H1 (cell line): ENCODE results near the gene CPA4. TPM values are rescaled to one million over a fixed set of nuclear protein-coding genes. Genes with fewer than 3 reads are reported as not detected.

ENCODE experiments used
- CTCF ChIA-PET: fragments of 300-600 bp; sonication (Branson Sonifier 250); formaldehyde crosslinking; loops from one replicate; lab custom pipeline; 2021; ENCODE audit not compliant: partially characterized antibody; lab: Charles Lee
- POLR2A ChIA-PET: fragments of 300-600 bp; sonication (Branson Sonifier 250); formaldehyde crosslinking; loops from one replicate; lab custom pipeline; 2021; ENCODE audit warnings: inconsistent platforms; ENCODE audit not compliant: partially characterized antibody; lab: Charles Lee
- DNase-seq, 2 experiments: peaks; one replicate each; pipeline versions ENCODE4 v3.0.0 to v3.0.0-alpha.2; 2010 to 2022; ENCODE audit warnings: low spot score in 2 of 2, low read depth in 1 of 2, mixed read lengths in 1 of 2
- FAIRE-seq: peaks from 2 replicates; lab custom pipeline; 2011; peaks lifted over from hg19 to GRCh38; lab: Jason Lieb, UNC
- H2AFZ ChIP-seq: 2 replicates; pipeline ENCODE4 v1.8.1; 2012; ENCODE audit warnings: low read length, inconsistent platforms
- H2AK5ac ChIP-seq: 2 replicates; pipeline ENCODE4 v1.6.1; 2013; ENCODE audit warnings: low read depth, low read length
- H2BK120ac ChIP-seq: replicated peaks from 2 replicates; pipeline ENCODE3; 2013; ENCODE audit warnings: low read depth, low read length, inconsistent platforms
- H2BK12ac ChIP-seq: 2 replicates; pipeline ENCODE4 v1.6.1; 2013; ENCODE audit warnings: low read depth, low read length
- H2BK15ac ChIP-seq: 2 replicates; pipeline ENCODE4 v1.6.1; 2013; ENCODE audit warnings: low read length
- H2BK20ac ChIP-seq: 2 replicates; pipeline ENCODE4 v1.6.1; 2013; ENCODE audit warnings: low read length
- H2BK5ac ChIP-seq: 2 replicates; pipeline ENCODE4 v1.6.1; 2013; ENCODE audit warnings: low read depth, low read length
- H3K14ac ChIP-seq: 2 replicates; pipeline ENCODE4 v1.6.1; 2013; ENCODE audit warnings: inconsistent platforms; ENCODE audit not compliant: insufficient read length
- H3K18ac ChIP-seq: 2 replicates; pipeline ENCODE4 v1.6.1; 2013; ENCODE audit warnings: low read length; ENCODE audit errors: extremely low read depth
- H3K23ac ChIP-seq: 2 replicates; pipeline ENCODE4 v1.6.1; 2013; ENCODE audit warnings: inconsistent platforms; ENCODE audit not compliant: insufficient read length
- H3K23me2 ChIP-seq: 2 replicates; pipeline ENCODE4 v1.6.1; 2013; ENCODE audit warnings: low read depth, low read length
- H3K27ac ChIP-seq: 2 replicates; pipeline ENCODE4 v1.6.1; 2011; ENCODE audit warnings: low read depth, low read length, inconsistent platforms
- H3K27me3 ChIP-seq, 4 experiments: replicated peaks in 1 of 4; 1 replicate in 1 of 4; 2 replicates in 3 of 4; pipeline versions ENCODE4 v1.6.1 to v1.8.1; 2011 to 2013; ENCODE audit warnings: low read length in 3 of 4, mild to moderate bottlenecking in 3 of 4, inconsistent platforms in 2 of 4, mixed read lengths in 2 of 4, moderate library complexity in 1 of 4; ENCODE audit not compliant: control insufficient read depth in 3 of 4, insufficient read depth in 3 of 4; ENCODE audit errors: extremely low read depth in 1 of 4
- H3K36me3 ChIP-seq, 4 experiments: 2 replicates each; pipeline versions ENCODE4 v1.6.1 to v1.8.1; 2011 to 2013; ENCODE audit warnings: mild to moderate bottlenecking in 4 of 4, low read length in 3 of 4, moderate library complexity in 2 of 4, control low read depth in 1 of 4, inconsistent platforms in 1 of 4; ENCODE audit not compliant: insufficient read depth in 4 of 4, control insufficient read depth in 2 of 4
- H3K4ac ChIP-seq: replicated peaks from 2 replicates; pipeline ENCODE3; 2013; ENCODE audit warnings: low read length, low read depth, mixed read lengths, inconsistent platforms; ENCODE audit not compliant: insufficient read length
- H3K4me1 ChIP-seq, 4 experiments: replicated peaks in 1 of 4; 1 replicate in 1 of 4; 2 replicates in 3 of 4; pipeline versions ENCODE4 v1.6.1 to v1.8.1; 2011 to 2013; ENCODE audit warnings: low read length in 3 of 4, inconsistent platforms in 2 of 4, mixed read lengths in 1 of 4; ENCODE audit not compliant: insufficient read depth in 4 of 4, control insufficient read depth in 3 of 4
- H3K4me2 ChIP-seq, 2 experiments: 2 replicates each; pipeline versions ENCODE4 v1.6.1 to v1.8.1; 2011 to 2013; ENCODE audit warnings: low read depth in 2 of 2, low read length in 2 of 2, control low read depth in 1 of 2, inconsistent platforms in 1 of 2, mild to moderate bottlenecking in 1 of 2; ENCODE audit not compliant: insufficient read depth in 1 of 2
- H3K4me3 ChIP-seq, 4 experiments: fragments of 200-600, 300-600 bp in 1 of 4; sonication (generic), shearing (Covaris generic), sonication (Bioruptor Twin) in 1 of 4; 2 replicates each; pipeline versions ENCODE4 v1.5.1 to v1.8.1; 2011 to 2016; ENCODE audit warnings: low read length in 4 of 4, low read depth in 3 of 4, control low read depth in 2 of 4, inconsistent platforms in 2 of 4, mild to moderate bottlenecking in 2 of 4, mixed read lengths in 1 of 4, moderate library complexity in 1 of 4; ENCODE audit not compliant: insufficient read depth in 2 of 4; ENCODE audit errors: extremely low read depth in 1 of 4
- H3K56ac ChIP-seq: replicated peaks from 2 replicates; pipeline ENCODE3; 2013; ENCODE audit warnings: low read depth, mild to moderate bottlenecking, mixed read lengths, low read length, inconsistent platforms; ENCODE audit not compliant: insufficient read length
- H3K79me1 ChIP-seq: 2 replicates; pipeline ENCODE4 v1.6.1; 2013; ENCODE audit warnings: low read depth, low read length, control low read depth
- H3K79me2 ChIP-seq, 2 experiments: 2 replicates each; pipeline versions ENCODE4 v1.6.1 to v1.8.1; 2012 to 2013; ENCODE audit warnings: low read length in 2 of 2, mild to moderate bottlenecking in 2 of 2, inconsistent platforms in 1 of 2; ENCODE audit not compliant: insufficient read depth in 2 of 2, control insufficient read depth in 1 of 2
- H3K9ac ChIP-seq, 4 experiments: replicated peaks in 1 of 4; 1 replicate in 1 of 4; 2 replicates in 3 of 4; pipeline versions ENCODE4 v1.6.1 to v1.8.1; 2011 to 2013; ENCODE audit warnings: low read depth in 3 of 4, low read length in 3 of 4, control low read depth in 2 of 4, mild to moderate bottlenecking in 2 of 4, moderate library complexity in 2 of 4, inconsistent platforms in 1 of 4; ENCODE audit errors: extremely low read depth in 1 of 4
- H3K9me3 ChIP-seq, 2 experiments: 2 replicates each; pipeline versions ENCODE4 v1.6.1 to v1.8.1; 2012 to 2013; ENCODE audit warnings: mild to moderate bottlenecking in 2 of 2, moderate library complexity in 2 of 2, control low read depth in 1 of 2, inconsistent platforms in 1 of 2, low read depth in 1 of 2, low read length in 1 of 2, mixed read lengths in 1 of 2; ENCODE audit not compliant: insufficient read depth in 2 of 2
- H4K20me1 ChIP-seq, 2 experiments: replicated peaks in 1 of 2; 2 replicates each; pipeline versions ENCODE3 to v1.8.1; 2011 to 2013; ENCODE audit warnings: inconsistent platforms in 2 of 2, low read length in 2 of 2, mild to moderate bottlenecking in 1 of 2; ENCODE audit not compliant: insufficient read depth in 2 of 2, control insufficient read depth in 1 of 2
- H4K5ac ChIP-seq: 2 replicates; pipeline ENCODE4 v1.6.1; 2013; ENCODE audit warnings: low read length, low read depth, mixed read lengths, inconsistent platforms; ENCODE audit not compliant: insufficient read length
- H4K8ac ChIP-seq: 2 replicates; pipeline ENCODE4 v1.8.0; 2013; ENCODE audit warnings: mild to moderate bottlenecking, moderate library complexity, low read length, inconsistent platforms; ENCODE audit not compliant: insufficient read depth; ENCODE audit errors: extremely low read depth
- H4K91ac ChIP-seq: replicated peaks from 2 replicates; pipeline ENCODE3; 2013; ENCODE audit warnings: low read length, mixed read lengths, inconsistent platforms; ENCODE audit not compliant: insufficient read length
- CBX8 ChIP-seq: fragments of 300-800, 300-1000 bp; sonication (generic); IDR thresholded peaks from 2 replicates; pipeline ENCODE4 v1.7.1; 2016; ENCODE audit warnings: low read depth, low read length, borderline replicate concordance
- E2F6 ChIP-seq: IDR thresholded peaks from 2 replicates; pipeline ENCODE4 v1.6.1; 2012; ENCODE audit warnings: inconsistent platforms
- EP300 ChIP-seq, 2 experiments: IDR thresholded peaks; 1 replicate in 1 of 2; 2 replicates in 1 of 2; pipeline ENCODE4 v1.6.1; 2011 to 2012; ENCODE audit warnings: low read depth in 2 of 2, low read length in 2 of 2, mild to moderate bottlenecking in 2 of 2, borderline replicate concordance in 1 of 2, inconsistent platforms in 1 of 2, moderate library complexity in 1 of 2
- EZH2 ChIP-seq: fragments of 200-600 bp; sonication (generic); IDR thresholded peaks from 2 replicates; pipeline ENCODE4 v1.7.1; 2012; ENCODE audit warnings: low read depth, mild to moderate bottlenecking, moderate library complexity, low read length, inconsistent platforms; ENCODE audit not compliant: severe bottlenecking
- GABPA ChIP-seq: IDR thresholded peaks from 2 replicates; pipeline ENCODE4 v1.6.1; 2011; ENCODE audit warnings: mild to moderate bottlenecking, low read length, moderate library complexity, borderline replicate concordance; ENCODE audit not compliant: insufficient read depth
- HDAC6 ChIP-seq: IDR thresholded peaks from one replicate; pipeline ENCODE4 v1.7.1; 2012; ENCODE audit warnings: low read depth, mild to moderate bottlenecking, inconsistent platforms, low read length, moderate library complexity
- JUND ChIP-seq: IDR thresholded peaks from 2 replicates; pipeline ENCODE4 v1.6.1; 2011; ENCODE audit warnings: mild to moderate bottlenecking, improper control_type of control experiment, low read length
- POLR2A ChIP-seq, 2 experiments: IDR thresholded peaks; 1 replicate in 1 of 2; 2 replicates in 1 of 2; pipeline ENCODE4 v1.6.1; 2011; ENCODE audit warnings: low read depth in 2 of 2, low read length in 2 of 2, mild to moderate bottlenecking in 2 of 2; ENCODE audit errors: control extremely low read depth in 1 of 2
- RFX5 ChIP-seq: IDR thresholded peaks from 2 replicates; pipeline ENCODE4 v1.6.1; 2011; ENCODE audit warnings: low read depth, low read length, improper control_type of control experiment, borderline replicate concordance
- RXRA ChIP-seq: IDR thresholded peaks from 2 replicates; pipeline ENCODE4 v1.6.1; 2011; ENCODE audit warnings: low read depth, mild to moderate bottlenecking, low read length, moderate library complexity; ENCODE audit not compliant: insufficient read depth
- SUZ12 ChIP-seq: fragments of 200-600 bp; sonication (generic); IDR thresholded peaks from 2 replicates; pipeline ENCODE4 v1.6.1; 2012; ENCODE audit warnings: mild to moderate bottlenecking, inconsistent platforms, low read length, moderate library complexity, mixed read lengths
- USF2 ChIP-seq: IDR thresholded peaks from 2 replicates; pipeline ENCODE4 v1.6.1; 2011; ENCODE audit warnings: low read length, improper control_type of control experiment
- WGBS, 2 experiments: shearing (Covaris generic) in 1 of 2; methylation state at CpG; one replicate each; pipeline versions ENCODE4 v1.1.6 to v1.1.7; 2013 to 2015; ENCODE audit warnings: low lambda C conversion rate in 2 of 2, mixed read lengths in 2 of 2, inconsistent platforms in 1 of 2, low coverage in 1 of 2, missing lambda C conversion rate in 1 of 2; ENCODE audit not compliant: insufficient replicate concordance in 2 of 2, insufficient coverage in 1 of 2, insufficient read length in 1 of 2; ENCODE audit errors: extremely low coverage in 1 of 2, missing lambda C conversion rate in 1 of 2; 5-methylcytosine and 5-hydroxymethylcytosine counted together
- polyA plus RNA-seq, 7 experiments: library from polyadenylated mRNA; depleted of rRNA in 3 of 7; stranded (reverse) in 5 of 7; unstranded in 2 of 7; fragments of >200 nt in 5 of 7; fragments of 200-250 nt in 2 of 7; gene quantifications; 1 replicate in 5 of 7; 2 replicates in 1 of 7; 4 replicates in 1 of 7; pipeline versions ENCODE4 v1.2.1 to v1.2.3, GENCODE V29; 2011 to 2013; ENCODE audit warnings: missing spikeins in 2 of 7, mixed read lengths in 2 of 7
- total RNA-seq: library from RNA; stranded (reverse); fragmentation: NEBNext Ultra II Directional; extraction: Animal tissue kit (Norgen Biotek cat#: 25700); gene quantifications from 2 replicates; pipeline ENCODE4 v1.2.1, GENCODE V29; 2021

Gene CPA4
- total and polyA plus RNA-seq, 2 of the 8 experiments (the other 6 are each of a cell fraction or from before 2014, with no cell fraction given) = 0.03 TPM; not detected in 1

GRCh38 chr7:130358471-130358870 lies 65.5 kb downstream of the CPA4 start:
- H3K56ac ChIP-seq = no peak overlapping the region
- no peak overlapping the region for H2BK20ac ChIP-seq
- ChIA-PET POLR2A (interaction anchor here (1.1 kb wide), 1 partner anchor 9 kb away, joined by 3 read pairs; no protein-coding TSS in a partner anchor), CTCF (interaction anchor here (1.1 to 1.3 kb wide), 3 partner anchors 12 to 81 kb away, joined by 3 to 4 read pairs (median 3); no protein-coding TSS in a partner anchor)
- no peak overlapping the region for H3K14ac ChIP-seq
- no peak overlapping the region for H3K23ac ChIP-seq
- no peaks in the 10 kb centered on the region for H4K20me1 ChIP-seq
- no peaks in the 10 kb centered on the region for H3K23me2 ChIP-seq
- H3K4me3 ChIP-seq = no peak overlapping the region
- no peaks in the 10 kb centered on the region for H3K79me2 ChIP-seq
- H3K18ac ChIP-seq = no peak overlapping the region
- WGBS, 2 experiments = 87% methylated on average over 4 of the region's 4 CpGs; no CpG with 5 or more reads in 1 of the 2 experiments
- H4K91ac ChIP-seq = no peak overlapping the region
- H3K27me3 ChIP-seq = no peaks in the 10 kb centered on the region
- no peak overlapping the region for H3K27ac ChIP-seq
- H3K4me1 ChIP-seq = peaks cover 5 to 11% (median 10%) of the 10 kb centered on the region in 4 experiments
- no peaks in the 10 kb centered on the region for H3K36me3 ChIP-seq
- H3K4ac ChIP-seq = no peak overlapping the region
- H3K79me1 ChIP-seq = no peaks in the 10 kb centered on the region
- H3K4me2 ChIP-seq = no peak overlapping the region
- no peak overlapping the region for H4K5ac ChIP-seq
- no peak overlapping the region for H4K8ac ChIP-seq
- DNase-seq (no peak), FAIRE-seq (no peak)
- H2BK12ac ChIP-seq = no peak overlapping the region; the same call in 1 of the 2 replicates
- no peak overlapping the region for H2AK5ac ChIP-seq
- no peak overlapping the region for H2BK120ac ChIP-seq
- peak overlapping the region; percentile 20; the same call in 1 of the 2 replicates for H2BK15ac ChIP-seq
- H2BK5ac ChIP-seq = no peak overlapping the region
- H3K9me3 ChIP-seq = 0 out of 4 replicates have a peak, but pooled peaks cover 0 to 6% of the 10 kb centered on the region in 2 experiments
- no peak overlapping the region for H2AFZ ChIP-seq
- no peak overlapping the region for H3K9ac ChIP-seq
- TF ChIP-seq EZH2 = no peak
- TF ChIP-seq CBX8 = no peak
- TF ChIP-seq JUND = no peak
- no peak for TF ChIP-seq RXRA
- no peak for TF ChIP-seq GABPA
- no peak for TF ChIP-seq HDAC6
- no peak for TF ChIP-seq E2F6
- TF ChIP-seq POLR2A (IDR thresholded peaks at IDR 0.05; ENCODE audit: control extremely low read depth in 1 of 2, low read depth in 2 of 2, low read length in 2 of 2) = no peak
- no peak for TF ChIP-seq RFX5
- TF ChIP-seq SUZ12 = no peak
- TF ChIP-seq EP300 (IDR thresholded peaks at IDR 0.05; ENCODE audit: borderline replicate concordance in 1 of 2, low read depth in 2 of 2, low read length in 2 of 2) = no peak
- no peak for TF ChIP-seq USF2
